Measurements from ENCODE around the gene ARL17B.
"Not testable (repeated sequence)": the region's sequence is repeated elsewhere in the genome, so short reads cannot be mapped to it uniquely, and the experiment has no call there.

Gene ARL17B

GRCh38 chr17:46361755-46362154 lies at the start of gene ARL17B:
Gene ARL17B (minus strand): TSS chr17:46361766. CDS start chr17:46358397, 3,369 bp downstream.
- H3K4me1 ChIP-seq (ENCODE audit: control insufficient read depth in 1 of 2, insufficient read depth in 2 of 2, low read length in 2 of 2); H3K27ac ChIP-seq (ENCODE audit: low read depth, low read length); H3K36me3 ChIP-seq (ENCODE audit: control insufficient read depth in 1 of 2, insufficient read depth in 2 of 2, low read length in 2 of 2); H3K27me3 ChIP-seq (ENCODE audit: control insufficient read depth in 1 of 2, insufficient read depth in 2 of 2, low read length in 2 of 2); H3K9ac ChIP-seq (ENCODE audit: low read depth in 1 of 2, low read length in 2 of 2); H3K9me3 ChIP-seq (ENCODE audit: control insufficient read depth in 1 of 2, low read length in 2 of 2); H3K4me3 ChIP-seq (ENCODE audit: low read depth in 1 of 2, low read length in 2 of 2): not testable (repeated sequence)

GRCh38 chr17:46409864-46410263 lies 48.3 kb upstream of the ARL17B start:
- not testable (repeated sequence) for H3K27me3 ChIP-seq (ENCODE audit: control insufficient read depth in 1 of 2, insufficient read depth in 2 of 2, low read length in 2 of 2); H3K36me3 ChIP-seq (ENCODE audit: control insufficient read depth in 1 of 2, insufficient read depth in 2 of 2, low read length in 2 of 2); H3K9ac ChIP-seq (ENCODE audit: low read depth in 1 of 2, low read length in 2 of 2); H3K4me3 ChIP-seq (ENCODE audit: low read depth in 1 of 2, low read length in 2 of 2); H3K4me1 ChIP-seq (ENCODE audit: control insufficient read depth in 1 of 2, insufficient read depth in 2 of 2, low read length in 2 of 2); H3K27ac ChIP-seq (ENCODE audit: low read depth, low read length); H3K9me3 ChIP-seq (ENCODE audit: control insufficient read depth in 1 of 2, low read length in 2 of 2)

DNA sequence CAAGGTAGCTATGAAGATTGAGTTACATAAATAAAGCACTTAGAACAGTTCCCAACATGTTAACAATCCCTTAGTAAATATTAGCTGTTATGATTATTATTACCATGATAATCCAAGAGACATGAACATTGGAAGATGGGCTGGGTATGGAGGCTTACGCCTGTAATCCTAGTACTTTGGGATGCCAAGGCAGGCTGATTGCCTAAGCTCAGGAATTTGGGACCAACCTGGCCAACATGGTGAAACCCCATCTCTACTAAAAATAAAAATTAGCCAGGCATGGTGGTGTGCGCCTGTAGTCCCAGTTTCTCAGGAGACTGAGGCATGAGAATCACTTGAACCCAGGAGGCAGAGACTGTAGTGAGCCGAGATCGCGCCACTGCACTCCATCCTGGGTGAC lies 45.6 kb upstream of the ARL17B start:
- not testable (repeated sequence) for H3K4me1 ChIP-seq (ENCODE audit: control insufficient read depth in 1 of 2, insufficient read depth in 2 of 2, low read length in 2 of 2); H3K36me3 ChIP-seq (ENCODE audit: control insufficient read depth in 1 of 2, insufficient read depth in 2 of 2, low read length in 2 of 2); H3K4me3 ChIP-seq (ENCODE audit: low read depth in 1 of 2, low read length in 2 of 2); H3K9ac ChIP-seq (ENCODE audit: low read depth in 1 of 2, low read length in 2 of 2); H3K9me3 ChIP-seq (ENCODE audit: control insufficient read depth in 1 of 2, low read length in 2 of 2); H3K27me3 ChIP-seq (ENCODE audit: control insufficient read depth in 1 of 2, insufficient read depth in 2 of 2, low read length in 2 of 2); H3K27ac ChIP-seq (ENCODE audit: low read depth, low read length)

DNA sequence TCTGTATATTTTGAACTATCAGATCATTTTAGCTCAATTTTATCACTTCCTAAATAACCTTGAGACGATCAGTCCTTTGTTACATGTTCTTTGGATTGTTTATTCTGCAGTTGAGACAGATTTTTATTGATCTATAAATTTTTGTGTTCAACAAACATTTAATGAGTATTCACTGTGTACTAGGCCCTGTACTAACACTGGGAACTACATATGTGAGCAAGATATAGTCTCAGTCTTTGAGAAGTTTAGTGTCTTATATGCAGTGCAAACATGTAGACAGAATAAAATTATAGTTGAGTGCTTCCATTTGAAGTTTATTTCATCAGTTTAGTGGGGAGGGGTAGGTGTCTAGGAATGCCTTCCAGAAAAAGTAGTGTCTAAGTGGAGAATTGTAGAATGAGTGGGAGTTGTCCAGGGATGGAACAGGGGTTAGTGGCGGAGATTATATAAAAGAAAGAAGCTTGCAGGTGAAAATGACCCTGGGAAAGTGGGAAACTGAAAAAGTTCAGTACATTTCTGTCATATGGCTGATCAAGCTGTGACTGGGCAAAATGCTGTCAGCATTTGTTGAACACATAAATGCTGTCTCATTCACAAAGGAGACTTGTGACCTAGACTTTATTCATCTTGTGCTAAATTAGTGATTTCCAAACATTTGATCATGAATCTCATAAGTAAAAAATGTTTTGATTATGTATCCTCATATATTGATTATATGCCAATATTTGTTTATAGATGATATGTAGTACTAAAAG lies 39.6 kb upstream of the ARL17B start:
- not testable (repeated sequence) for H3K9me3 ChIP-seq (ENCODE audit: control insufficient read depth in 1 of 2, low read length in 2 of 2); H3K4me3 ChIP-seq (ENCODE audit: low read depth in 1 of 2, low read length in 2 of 2); H3K27me3 ChIP-seq (ENCODE audit: control insufficient read depth in 1 of 2, insufficient read depth in 2 of 2, low read length in 2 of 2); H3K4me1 ChIP-seq (ENCODE audit: control insufficient read depth in 1 of 2, insufficient read depth in 2 of 2, low read length in 2 of 2); H3K36me3 ChIP-seq (ENCODE audit: control insufficient read depth in 1 of 2, insufficient read depth in 2 of 2, low read length in 2 of 2); H3K27ac ChIP-seq (ENCODE audit: low read depth, low read length); H3K9ac ChIP-seq (ENCODE audit: low read depth in 1 of 2, low read length in 2 of 2)

GRCh38 chr17:46400543-46400942 lies 39.0 kb upstream of the ARL17B start:
- not testable (repeated sequence) for H3K9me3 ChIP-seq (ENCODE audit: control insufficient read depth in 1 of 2, low read length in 2 of 2); H3K36me3 ChIP-seq (ENCODE audit: control insufficient read depth in 1 of 2, insufficient read depth in 2 of 2, low read length in 2 of 2)

DNA sequence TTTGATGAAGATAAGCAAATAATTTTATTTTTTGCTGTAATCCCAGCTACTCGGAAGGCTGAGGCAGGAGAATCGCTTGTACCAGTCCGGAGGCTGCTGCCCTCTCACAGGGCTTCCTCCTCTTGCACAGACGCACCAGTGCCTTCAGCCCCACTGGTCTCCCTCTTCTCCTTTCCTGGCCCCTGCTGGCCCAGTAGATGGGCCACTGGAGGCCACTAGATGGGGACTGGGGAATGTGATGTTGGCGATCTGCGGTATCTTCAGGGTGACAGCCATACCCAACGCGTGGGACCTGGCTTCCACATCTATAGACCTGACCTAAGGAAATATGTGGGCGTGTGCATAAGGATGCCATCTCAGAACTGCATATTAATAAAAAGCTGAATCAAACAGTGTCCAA lies 38.4 kb upstream of the ARL17B start:
- not testable (repeated sequence) for H3K4me1 ChIP-seq (ENCODE audit: control insufficient read depth in 1 of 2, insufficient read depth in 2 of 2, low read length in 2 of 2)

More at GRCh38 chr17:46400543-46400942, 39.0 kb upstream of the ARL17B start:
- not testable (repeated sequence) for H3K27me3 ChIP-seq (ENCODE audit: control insufficient read depth in 1 of 2, insufficient read depth in 2 of 2, low read length in 2 of 2); H3K4me1 ChIP-seq (ENCODE audit: control insufficient read depth in 1 of 2, insufficient read depth in 2 of 2, low read length in 2 of 2); H3K9ac ChIP-seq (ENCODE audit: low read depth in 1 of 2, low read length in 2 of 2); H3K27ac ChIP-seq (ENCODE audit: low read depth, low read length); H3K4me3 ChIP-seq (ENCODE audit: low read depth in 1 of 2, low read length in 2 of 2)

DNA sequence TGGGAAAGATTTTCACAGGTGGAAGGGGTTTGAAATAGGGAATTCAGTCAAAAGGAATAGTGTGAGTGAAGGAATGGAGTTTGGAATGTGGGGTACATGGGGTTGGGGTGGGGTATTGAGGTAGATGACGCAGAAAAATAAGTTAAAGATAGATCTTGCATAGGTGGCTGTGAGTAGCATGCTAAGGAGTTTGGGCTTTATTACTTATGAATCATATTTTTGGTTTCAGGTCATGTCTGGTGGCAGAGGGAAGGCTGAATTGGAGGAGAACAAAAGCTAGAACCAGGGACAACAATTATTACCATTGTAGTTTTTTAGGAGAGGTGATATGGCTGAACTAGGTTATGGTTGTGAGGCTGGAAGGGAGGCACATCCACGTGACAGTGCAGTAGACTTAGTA lies 34.7 kb upstream of the ARL17B start:
- not testable (repeated sequence) for H3K27me3 ChIP-seq (ENCODE audit: control insufficient read depth in 1 of 2, insufficient read depth in 2 of 2, low read length in 2 of 2); H3K4me3 ChIP-seq (ENCODE audit: low read depth in 1 of 2, low read length in 2 of 2); H3K4me1 ChIP-seq (ENCODE audit: control insufficient read depth in 1 of 2, insufficient read depth in 2 of 2, low read length in 2 of 2); H3K27ac ChIP-seq (ENCODE audit: low read depth, low read length); H3K9ac ChIP-seq (ENCODE audit: low read depth in 1 of 2, low read length in 2 of 2); H3K9me3 ChIP-seq (ENCODE audit: control insufficient read depth in 1 of 2, low read length in 2 of 2); H3K36me3 ChIP-seq (ENCODE audit: control insufficient read depth in 1 of 2, insufficient read depth in 2 of 2, low read length in 2 of 2)

More for the DNA sequence above, 38.4 kb upstream of the ARL17B start:
- H3K9me3 ChIP-seq (ENCODE audit: control insufficient read depth in 1 of 2, low read length in 2 of 2); H3K27me3 ChIP-seq (ENCODE audit: control insufficient read depth in 1 of 2, insufficient read depth in 2 of 2, low read length in 2 of 2); H3K36me3 ChIP-seq (ENCODE audit: control insufficient read depth in 1 of 2, insufficient read depth in 2 of 2, low read length in 2 of 2); H3K9ac ChIP-seq (ENCODE audit: low read depth in 1 of 2, low read length in 2 of 2); H3K4me3 ChIP-seq (ENCODE audit: low read depth in 1 of 2, low read length in 2 of 2); H3K27ac ChIP-seq (ENCODE audit: low read depth, low read length): not testable (repeated sequence)

GRCh38 chr17:46393702-46394101 lies 32.1 kb upstream of the ARL17B start:
- not testable (repeated sequence) for H3K4me1 ChIP-seq (ENCODE audit: control insufficient read depth in 1 of 2, insufficient read depth in 2 of 2, low read length in 2 of 2); H3K9ac ChIP-seq (ENCODE audit: low read depth in 1 of 2, low read length in 2 of 2)

DNA sequence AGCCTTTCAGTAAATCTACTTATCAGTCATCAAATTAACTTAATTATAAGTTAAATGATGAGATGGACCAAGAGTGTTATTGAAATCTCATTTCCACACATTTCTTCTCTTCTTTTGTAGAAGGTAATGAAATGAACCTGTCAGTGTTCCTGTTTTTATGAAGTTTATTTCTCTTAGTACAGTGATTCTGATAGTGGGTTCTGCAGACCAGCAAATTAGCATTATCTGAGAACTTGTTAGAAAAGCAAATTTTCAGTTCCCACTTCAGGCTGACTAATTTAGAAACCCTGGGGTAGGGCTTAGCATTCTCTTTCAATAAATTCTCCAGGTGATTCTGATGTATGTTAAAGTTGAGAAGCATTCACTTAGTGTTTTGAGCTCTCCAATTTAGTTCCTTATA lies 23.9 kb upstream of the ARL17B start:
- not testable (repeated sequence) for H3K9me3 ChIP-seq (ENCODE audit: control insufficient read depth in 1 of 2, low read length in 2 of 2); H3K4me1 ChIP-seq (ENCODE audit: control insufficient read depth in 1 of 2, insufficient read depth in 2 of 2, low read length in 2 of 2); H3K36me3 ChIP-seq (ENCODE audit: control insufficient read depth in 1 of 2, insufficient read depth in 2 of 2, low read length in 2 of 2); H3K9ac ChIP-seq (ENCODE audit: low read depth in 1 of 2, low read length in 2 of 2); H3K27ac ChIP-seq (ENCODE audit: low read depth, low read length); H3K4me3 ChIP-seq (ENCODE audit: low read depth in 1 of 2, low read length in 2 of 2); H3K27me3 ChIP-seq (ENCODE audit: control insufficient read depth in 1 of 2, insufficient read depth in 2 of 2, low read length in 2 of 2)

More at GRCh38 chr17:46393702-46394101, 32.1 kb upstream of the ARL17B start:
- H3K9me3 ChIP-seq (ENCODE audit: control insufficient read depth in 1 of 2, low read length in 2 of 2); H3K4me3 ChIP-seq (ENCODE audit: low read depth in 1 of 2, low read length in 2 of 2); H3K27ac ChIP-seq (ENCODE audit: low read depth, low read length); H3K27me3 ChIP-seq (ENCODE audit: control insufficient read depth in 1 of 2, insufficient read depth in 2 of 2, low read length in 2 of 2); H3K36me3 ChIP-seq (ENCODE audit: control insufficient read depth in 1 of 2, insufficient read depth in 2 of 2, low read length in 2 of 2): not testable (repeated sequence)

GRCh38 chr17:46383118-46383517 lies 21.6 kb upstream of the ARL17B start:
- not testable (repeated sequence) for H3K27ac ChIP-seq (ENCODE audit: low read depth, low read length); H3K9ac ChIP-seq (ENCODE audit: low read depth in 1 of 2, low read length in 2 of 2); H3K4me1 ChIP-seq (ENCODE audit: control insufficient read depth in 1 of 2, insufficient read depth in 2 of 2, low read length in 2 of 2); H3K36me3 ChIP-seq (ENCODE audit: control insufficient read depth in 1 of 2, insufficient read depth in 2 of 2, low read length in 2 of 2); H3K27me3 ChIP-seq (ENCODE audit: control insufficient read depth in 1 of 2, insufficient read depth in 2 of 2, low read length in 2 of 2); H3K4me3 ChIP-seq (ENCODE audit: low read depth in 1 of 2, low read length in 2 of 2); H3K9me3 ChIP-seq (ENCODE audit: control insufficient read depth in 1 of 2, low read length in 2 of 2)

DNA sequence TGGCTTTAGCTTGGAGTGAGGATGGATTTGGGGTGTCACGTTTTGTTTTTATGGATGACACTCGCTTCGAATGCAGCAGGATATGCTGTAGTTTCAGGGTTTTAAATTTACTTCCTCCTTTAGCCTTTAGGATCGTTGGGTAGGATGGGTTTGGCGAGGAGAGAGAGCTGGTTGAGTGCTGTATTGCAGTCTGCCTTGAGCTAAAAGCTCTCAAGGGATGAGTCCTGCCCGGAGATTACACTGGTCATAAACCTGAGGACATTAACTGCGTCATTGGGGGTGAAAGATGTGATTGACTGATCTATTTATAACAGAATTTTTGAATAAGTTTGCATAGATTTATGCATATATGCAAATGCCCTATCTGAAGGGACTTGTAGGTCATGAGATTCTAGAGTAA lies 11.9 kb upstream of the ARL17B start:
- H3K36me3 ChIP-seq (ENCODE audit: control insufficient read depth in 1 of 2, insufficient read depth in 2 of 2, low read length in 2 of 2); H3K4me3 ChIP-seq (ENCODE audit: low read depth in 1 of 2, low read length in 2 of 2); H3K9ac ChIP-seq (ENCODE audit: low read depth in 1 of 2, low read length in 2 of 2); H3K9me3 ChIP-seq (ENCODE audit: control insufficient read depth in 1 of 2, low read length in 2 of 2); H3K27me3 ChIP-seq (ENCODE audit: control insufficient read depth in 1 of 2, insufficient read depth in 2 of 2, low read length in 2 of 2); H3K4me1 ChIP-seq (ENCODE audit: control insufficient read depth in 1 of 2, insufficient read depth in 2 of 2, low read length in 2 of 2); H3K27ac ChIP-seq (ENCODE audit: low read depth, low read length): not testable (repeated sequence)

All from duodenal mucosa (tissue), 2 donors.